Measurements from ENCODE around the gene GPSM1.
"Not testable (repeated sequence)": the region's sequence is repeated elsewhere in the genome, so short reads cannot be mapped to it uniquely, and the experiment has no call there.

The GPSM1 gene

DNA sequence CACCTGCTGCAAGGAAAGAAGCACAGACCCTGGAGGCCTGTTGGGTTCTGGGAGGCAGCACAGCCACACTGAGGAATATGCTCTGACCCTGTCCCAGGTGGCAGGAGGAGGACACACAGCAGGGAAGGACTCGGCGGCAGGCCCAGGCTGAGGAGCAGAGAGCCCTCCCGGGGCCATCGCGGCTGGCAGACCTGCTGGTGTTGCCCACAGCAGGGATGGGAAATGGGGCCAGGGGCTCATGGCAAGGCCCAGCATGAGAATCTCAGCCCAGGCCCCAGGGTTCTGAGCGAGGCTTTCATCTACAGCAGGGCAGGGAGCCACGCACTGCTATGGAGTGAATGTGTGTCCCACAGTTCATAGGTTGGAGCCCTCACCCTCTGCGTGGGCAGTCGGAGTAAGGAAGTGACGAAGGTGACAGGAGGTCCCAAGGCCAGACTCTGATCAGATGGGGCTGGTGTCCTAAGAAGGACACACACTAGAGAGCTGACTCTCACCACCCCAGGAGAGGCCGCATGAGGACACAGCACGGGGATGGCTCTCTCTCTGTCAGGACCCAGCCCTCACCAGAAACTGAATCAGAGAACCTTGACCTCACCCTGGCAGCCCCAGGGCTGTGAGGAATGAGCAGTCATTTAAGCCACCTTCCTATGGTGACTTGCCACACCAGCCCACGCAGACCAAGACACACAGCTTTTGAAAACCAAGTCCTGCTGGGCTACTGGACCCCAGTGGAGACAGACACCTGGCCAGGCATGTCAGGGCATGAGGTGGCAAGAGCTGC lies 10.3 kb upstream of the GPSM1 start:
- no peak for DNase-seq (ENCODE audit: extremely low read depth in 1 of 2, low read depth in 1 of 2)

DNA sequence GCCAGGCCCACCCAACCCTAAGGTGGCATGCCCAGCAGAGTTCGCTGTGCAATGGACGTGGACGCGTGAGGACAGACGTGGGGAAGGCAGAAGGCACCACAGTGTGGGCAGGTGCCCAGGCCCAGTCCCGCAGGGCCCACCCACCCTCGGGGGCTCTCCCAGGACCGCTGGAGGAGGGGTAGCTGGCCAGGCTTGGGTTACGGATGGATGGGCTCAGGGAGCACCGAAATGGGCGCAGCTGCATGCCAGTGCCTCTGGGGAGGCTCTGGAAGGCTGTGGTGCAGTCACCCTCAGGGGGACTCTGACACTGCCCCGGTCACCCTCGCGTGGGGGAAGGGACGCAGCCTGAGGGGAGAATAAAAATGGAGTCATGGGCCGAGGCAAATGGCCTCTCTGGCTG lies 9.6 kb upstream of the GPSM1 start:
- no peak for DNase-seq (ENCODE audit: extremely low read depth in 1 of 2, low read depth in 1 of 2)

DNA sequence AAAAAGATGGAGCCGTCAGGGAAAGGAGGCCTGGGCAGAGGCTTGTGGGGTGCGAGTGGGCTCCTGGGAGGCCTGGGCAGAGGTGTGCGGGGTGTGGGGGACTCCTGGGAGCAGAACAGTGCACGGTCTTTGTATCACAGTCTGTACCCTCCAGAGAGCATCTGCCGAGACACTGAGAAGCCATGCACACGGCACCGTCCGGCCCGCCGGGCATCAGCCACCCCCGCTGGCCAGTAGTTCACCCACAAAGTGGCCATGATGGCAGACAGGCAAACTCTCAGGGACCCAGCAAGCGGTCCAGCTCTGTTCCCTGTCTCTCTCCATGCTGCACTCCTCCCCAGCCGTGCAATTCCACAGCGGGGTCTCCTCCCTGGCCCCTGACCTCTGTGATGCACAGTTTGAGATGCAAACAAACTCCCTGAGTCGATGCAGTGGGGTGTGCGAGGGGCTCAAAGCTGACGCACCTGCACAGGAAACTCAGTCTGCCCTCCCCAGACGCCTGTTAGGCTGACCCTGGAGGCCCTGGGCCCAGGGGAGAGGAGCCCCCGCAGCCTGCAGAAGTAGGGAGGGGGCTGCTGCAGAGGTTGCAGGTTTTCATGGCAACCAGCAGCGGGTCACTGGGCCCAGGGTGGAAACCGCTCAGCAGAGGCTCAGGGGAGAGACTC lies 9.1 kb upstream of the GPSM1 start:
- no peak for DNase-seq (ENCODE audit: extremely low read depth in 1 of 2, low read depth in 1 of 2)

GRCh38 chr9:136318776-136319241 lies 8.5 kb upstream of the GPSM1 start:
- no peak for DNase-seq (ENCODE audit: extremely low read depth in 1 of 2, low read depth in 1 of 2)

GRCh38 chr9:136319244-136319643 lies 8.1 kb upstream of the GPSM1 start:
- DNase-seq (ENCODE audit: extremely low read depth in 1 of 2, low read depth in 1 of 2), result not testable (repeated sequence)

- DNase-seq (ENCODE audit: extremely low read depth in 1 of 2, low read depth in 1 of 2), result not testable (repeated sequence)
Measured at GRCh38 chr9:136319955-136320354, 7.4 kb upstream of the GPSM1 start.

DNA sequence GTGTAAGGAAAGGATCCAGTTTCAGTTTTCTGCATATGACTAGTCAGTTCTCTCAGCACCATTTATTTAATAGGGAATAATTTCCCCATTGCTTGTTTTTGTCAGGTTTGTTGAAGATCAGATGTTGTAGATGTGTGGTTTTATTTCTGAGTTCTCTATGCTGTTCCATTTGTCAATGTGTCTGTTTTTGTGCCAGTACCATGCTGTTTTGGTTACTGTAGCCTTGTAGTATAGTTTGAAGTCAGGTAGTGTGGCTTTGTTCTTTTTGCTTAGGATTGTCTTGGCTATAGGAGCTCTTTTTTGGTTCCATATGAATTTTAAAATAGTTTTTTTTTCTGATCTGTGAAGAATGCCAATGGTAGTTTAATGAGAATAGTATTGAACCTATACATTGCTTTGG lies 6.4 kb upstream of the GPSM1 start:
- not testable (repeated sequence) for DNase-seq (ENCODE audit: extremely low read depth in 1 of 2, low read depth in 1 of 2)

GRCh38 chr9:136321561-136321960 lies 5.8 kb upstream of the GPSM1 start:
- DNase-seq (ENCODE audit: extremely low read depth in 1 of 2, low read depth in 1 of 2), result no peak

DNA sequence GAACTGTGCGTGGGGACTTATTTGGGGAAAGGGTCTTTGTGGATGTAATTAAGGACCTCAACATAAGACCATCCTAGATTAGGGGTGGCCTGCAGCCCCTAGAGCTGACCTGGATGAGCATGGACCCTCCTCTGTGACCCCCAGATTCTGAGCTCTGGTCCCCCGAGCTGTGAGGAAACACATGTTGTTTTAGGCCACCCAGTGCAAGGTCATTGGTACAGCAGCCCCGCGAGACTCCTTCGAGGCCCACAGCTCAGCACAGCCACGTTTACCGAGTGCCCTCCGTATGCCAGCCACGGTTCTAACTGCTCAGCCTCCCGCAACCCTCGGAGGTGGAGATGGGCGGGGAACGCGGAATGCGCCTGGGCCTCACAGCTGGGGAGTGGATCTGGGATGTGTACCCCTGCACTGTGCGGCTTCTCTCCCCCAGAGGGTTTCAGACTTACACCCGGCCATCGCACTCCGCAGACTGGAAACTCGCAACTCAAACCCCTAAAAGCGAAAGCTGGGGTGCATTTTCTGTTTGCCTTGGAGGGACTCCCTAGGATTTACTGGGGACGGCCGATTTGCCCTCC lies 4.5 kb upstream of the GPSM1 start:
- DNase-seq (ENCODE audit: extremely low read depth in 1 of 2, low read depth in 1 of 2), result no peak

DNA sequence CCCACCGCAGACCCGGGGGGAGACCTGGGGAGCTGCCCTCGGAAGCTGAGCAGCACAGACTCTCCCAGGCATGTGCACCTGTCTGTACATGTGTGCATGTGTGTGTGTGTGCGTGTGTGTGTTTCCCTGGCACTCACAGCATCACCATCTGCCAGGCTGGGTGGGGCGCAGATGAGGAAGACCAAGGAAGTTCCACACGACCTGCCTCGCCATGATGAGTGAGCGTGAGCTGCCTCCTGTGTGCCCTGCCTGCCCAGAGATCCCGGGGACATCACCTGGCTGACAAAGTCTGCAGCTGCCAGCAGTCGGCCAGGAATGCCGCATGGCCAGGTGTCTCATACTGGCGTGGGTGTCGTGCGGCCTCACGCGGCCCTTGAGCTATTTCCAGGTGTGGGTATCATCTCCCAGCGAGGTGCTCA lies 4.0 kb upstream of the GPSM1 start:
- DNase-seq (ENCODE audit: extremely low read depth in 1 of 2, low read depth in 1 of 2), result no peak

- DNase-seq (ENCODE audit: extremely low read depth in 1 of 2, low read depth in 1 of 2), result no peak
Measured at GRCh38 chr9:136324501-136325300, 2.6 kb upstream of the GPSM1 start.

- DNase-seq (ENCODE audit: extremely low read depth in 1 of 2, low read depth in 1 of 2), result no peak
Measured at GRCh38 chr9:136325358-136325757, 2.0 kb upstream of the GPSM1 start.

DNA sequence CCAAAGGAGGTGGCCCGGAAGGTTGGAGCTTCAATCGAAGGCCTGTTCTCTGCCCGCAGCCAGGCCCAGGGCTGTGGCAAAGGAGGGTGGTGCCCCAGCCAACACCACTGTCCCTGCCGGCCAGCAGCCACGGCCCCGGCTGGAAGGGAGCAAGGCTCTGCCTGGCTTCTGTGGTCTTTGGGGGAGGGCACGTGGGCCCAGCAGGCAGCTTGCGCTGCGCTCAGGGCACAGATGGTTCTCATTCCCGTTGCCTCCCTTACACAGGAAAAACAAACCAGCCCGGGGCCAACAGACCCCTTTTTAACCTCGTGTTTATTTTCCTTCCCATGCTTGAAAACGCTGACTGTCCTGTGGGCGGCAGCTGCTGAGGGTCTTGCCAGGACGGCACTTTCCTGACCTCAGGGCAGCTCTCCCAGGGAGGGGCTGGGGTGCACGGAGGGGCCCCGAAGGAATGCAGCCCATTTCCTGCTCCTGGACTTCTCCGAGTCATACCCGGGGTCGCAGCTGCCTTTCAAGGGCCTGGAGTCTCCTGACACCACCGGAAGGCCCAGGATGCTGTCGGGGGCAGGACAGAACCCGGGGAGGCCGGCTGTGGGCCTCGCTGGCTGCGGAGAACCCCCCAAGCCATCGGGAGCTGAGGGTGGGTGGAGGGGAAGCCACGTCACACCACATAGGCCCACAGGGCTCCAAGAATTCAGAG lies 1.1 kb upstream of the GPSM1 start:
- DNase-seq (ENCODE audit: extremely low read depth in 1 of 2, low read depth in 1 of 2), result no peak

DNA sequence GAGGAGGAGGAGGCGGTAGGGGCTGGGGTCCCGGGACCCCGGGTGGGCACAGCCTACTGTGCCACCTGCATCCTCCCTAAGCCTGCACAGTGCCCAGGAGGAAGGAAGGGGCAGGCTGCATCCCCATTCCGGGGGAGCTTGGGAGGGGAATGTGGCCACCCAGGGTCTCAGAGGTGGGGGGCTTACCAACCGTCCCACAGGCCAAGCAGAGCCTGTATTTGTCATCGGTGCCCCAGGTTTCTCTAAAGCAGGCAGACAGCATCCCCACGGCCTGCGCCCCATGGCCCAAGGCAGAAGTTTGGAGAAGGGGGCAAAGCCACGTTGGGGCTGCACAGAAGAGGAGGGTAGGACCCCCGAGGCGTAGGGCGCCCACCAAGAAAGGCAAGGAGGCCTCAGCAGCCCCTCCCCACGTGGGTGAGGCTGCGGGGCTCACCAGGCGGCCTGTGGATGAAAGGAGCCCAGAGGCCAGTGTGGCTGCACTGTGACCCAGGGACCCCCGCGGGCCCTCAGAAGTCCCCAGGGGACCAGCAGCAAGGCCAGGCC lies 507 bp upstream of the GPSM1 start:
- DNase-seq (ENCODE audit: extremely low read depth in 1 of 2, low read depth in 1 of 2), result no peak

GRCh38 chr9:136328011-136328621 lies 777 bp downstream of the GPSM1 start:
- no peak for DNase-seq (ENCODE audit: extremely low read depth in 1 of 2, low read depth in 1 of 2)

GRCh38 chr9:136328622-136329041 lies 1.3 kb downstream of the GPSM1 start:
- DNase-seq (ENCODE audit: extremely low read depth in 1 of 2, low read depth in 1 of 2), result no peak

DNA sequence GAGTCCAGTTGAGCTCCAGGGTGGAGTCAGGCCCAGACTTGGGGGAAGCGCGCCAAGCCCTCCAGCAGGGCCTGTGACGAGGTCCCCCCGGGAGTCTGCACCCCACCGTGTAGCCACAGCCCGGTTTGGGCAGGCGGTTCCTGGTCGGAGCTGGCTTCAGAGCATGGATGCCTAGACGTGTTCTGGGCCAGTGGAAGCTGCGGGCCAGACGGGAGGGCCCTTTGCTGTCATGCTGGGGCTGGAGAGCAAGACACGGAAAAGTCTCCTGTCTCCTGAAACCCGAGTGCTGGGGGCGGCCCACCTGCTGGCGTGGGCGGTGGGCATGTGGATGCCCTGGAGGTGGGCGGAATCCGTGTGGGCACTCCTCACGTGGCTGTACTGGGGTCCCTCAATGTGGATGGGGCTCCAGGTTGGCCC lies 1.9 kb downstream of the GPSM1 start:
- DNase-seq (ENCODE audit: extremely low read depth in 1 of 2, low read depth in 1 of 2), result no peak

DNA sequence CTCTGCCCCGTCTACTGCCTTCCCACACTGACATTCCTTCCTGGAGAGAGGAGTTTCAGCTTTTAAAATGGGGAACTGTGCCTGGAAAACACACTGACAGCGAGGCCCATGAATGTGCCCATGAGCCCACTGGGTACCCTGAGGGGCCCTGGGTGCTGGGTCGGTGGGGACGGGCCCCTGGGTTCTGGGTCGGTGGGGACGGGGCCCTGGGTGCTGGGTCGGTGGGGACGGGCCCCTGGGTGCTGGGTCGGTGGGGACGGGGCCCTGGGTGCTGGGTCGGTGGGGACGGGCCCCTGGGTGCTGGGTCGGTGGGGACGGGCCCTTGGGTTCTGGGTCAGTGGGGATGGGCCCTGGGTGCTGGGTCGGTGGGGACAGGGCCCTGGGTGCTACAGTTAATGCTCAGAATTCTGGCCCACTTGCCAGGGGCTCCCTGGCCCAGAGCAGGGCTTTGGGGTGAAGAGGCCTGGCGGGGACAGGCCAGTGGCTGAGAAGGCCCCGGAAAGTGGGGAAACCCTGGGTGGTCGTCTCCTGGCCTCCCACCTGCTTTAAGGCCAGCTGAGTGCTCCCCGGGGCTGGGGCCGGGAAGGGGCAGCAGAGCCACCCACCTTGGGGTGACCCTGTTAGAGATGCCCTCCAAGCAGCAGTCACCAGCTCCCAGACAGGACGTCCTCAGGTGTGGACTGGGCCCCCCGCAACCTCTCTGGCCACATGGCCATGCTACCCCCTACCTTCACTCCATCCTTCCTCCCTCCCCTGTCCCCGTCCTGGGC lies 2.5 kb downstream of the GPSM1 start:
- no peak for DNase-seq (ENCODE audit: extremely low read depth in 1 of 2, low read depth in 1 of 2)

DNA sequence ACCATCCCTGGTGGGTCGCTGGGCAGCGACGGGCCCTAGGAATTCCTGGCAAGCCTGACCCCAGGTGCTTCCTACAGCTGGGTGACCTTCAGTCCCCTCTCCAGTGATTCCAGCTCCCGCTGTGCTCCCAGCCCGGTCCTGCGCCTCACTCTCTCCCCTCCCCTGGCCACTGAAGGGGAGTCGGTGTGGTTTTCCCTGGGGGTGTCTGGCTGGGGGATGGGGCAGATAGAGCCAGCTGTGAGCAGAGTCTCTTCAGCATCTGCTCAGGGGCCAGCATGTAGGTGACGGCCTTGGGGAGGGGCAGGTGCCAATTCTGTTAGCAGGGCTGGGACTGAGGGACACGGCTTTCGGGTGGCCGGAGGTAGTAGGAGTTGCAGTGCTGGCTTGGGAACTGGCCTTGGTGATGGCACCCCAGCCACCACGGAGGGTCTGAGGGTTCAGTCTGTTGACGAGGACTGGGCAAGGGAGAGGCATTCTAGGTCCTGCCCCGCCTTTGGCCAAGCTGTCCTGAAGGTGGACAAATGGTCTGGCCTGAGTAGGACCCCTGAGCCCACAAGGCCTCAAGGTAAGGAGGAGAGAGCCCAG lies 3.2 kb downstream of the GPSM1 start:
- no peak for DNase-seq (ENCODE audit: extremely low read depth in 1 of 2, low read depth in 1 of 2)

Data from stimulated activated CD8-positive, alpha-beta memory T cell treated with anti-CD3 and anti-CD28 coated beads, Interleukin-7, amount 100 ng/mL, for 48 hours (primary cell).